ENCODE measurements around the gene POU2F3.
"Not testable (repeated sequence)": the region's sequence is repeated elsewhere in the genome, so short reads cannot be mapped to it uniquely, and the experiment has no call there.

Gene POU2F3

GRCh38 chr11:120243221-120243620, 3.3 kb downstream of the POU2F3 start:
- H3K27ac ChIP-seq = no peak overlapping the region
- H3K4me3 ChIP-seq = no peak overlapping the region
- TF ChIP-seq CTCF (IDR thresholded peaks at IDR 0.05) = no peak
- no peak for DNase-seq (ENCODE audit: low spot score)

GRCh38 chr11:120244476-120245365, 4.8 kb downstream of the POU2F3 start:
- DNase-seq (ENCODE audit: low spot score) = no peak
- no peak overlapping the region for H3K27ac ChIP-seq
- TF ChIP-seq CTCF (IDR thresholded peaks at IDR 0.05) = no peak
- H3K4me3 ChIP-seq = no peak overlapping the region

GRCh38 chr11:120245434-120245833, 5.5 kb downstream of the POU2F3 start:
- Histone ChIP-seq H3K27ac (no peak overlapping the region), H3K4me3 (no peak overlapping the region)
- no peak for TF ChIP-seq CTCF (IDR thresholded peaks at IDR 0.05)
- no peak for DNase-seq (ENCODE audit: low spot score)

- DNase-seq (ENCODE audit: low spot score) = no peak
- H3K27ac ChIP-seq = no peak overlapping the region
- no peak for TF ChIP-seq CTCF (IDR thresholded peaks at IDR 0.05)
- H3K4me3 ChIP-seq = no peak overlapping the region
Observed at GRCh38 chr11:120248551-120249278, 8.8 kb downstream of the POU2F3 start.

- Histone ChIP-seq H3K27ac (no peak overlapping the region), H3K4me3 (no peak overlapping the region)
- no peak for TF ChIP-seq CTCF (IDR thresholded peaks at IDR 0.05)
- no peak for DNase-seq (ENCODE audit: low spot score)
Observed at GRCh38 chr11:120249279-120250262, 9.6 kb downstream of the POU2F3 start.

- not testable (repeated sequence) for DNase-seq (ENCODE audit: low spot score); H3K27ac ChIP-seq; H3K4me3 ChIP-seq
Observed at GRCh38 chr11:120253377-120253776, 13.4 kb downstream of the POU2F3 start.
